GM19043 (cell line): ENCODE data around the gene IL13RA1.
"Not testable (repeated sequence)": the region's sequence is repeated elsewhere in the genome, so short reads cannot be mapped to it uniquely, and the experiment has no call there.

Experiments
- ATAC-seq: cut with Tn5 transposase; IDR thresholded peaks from one replicate; pipeline ENCODE4 v1.9.1; 2021; ENCODE audit warnings: low read depth; ENCODE audit not compliant: unreplicated experiment

The IL13RA1 gene

DNA sequence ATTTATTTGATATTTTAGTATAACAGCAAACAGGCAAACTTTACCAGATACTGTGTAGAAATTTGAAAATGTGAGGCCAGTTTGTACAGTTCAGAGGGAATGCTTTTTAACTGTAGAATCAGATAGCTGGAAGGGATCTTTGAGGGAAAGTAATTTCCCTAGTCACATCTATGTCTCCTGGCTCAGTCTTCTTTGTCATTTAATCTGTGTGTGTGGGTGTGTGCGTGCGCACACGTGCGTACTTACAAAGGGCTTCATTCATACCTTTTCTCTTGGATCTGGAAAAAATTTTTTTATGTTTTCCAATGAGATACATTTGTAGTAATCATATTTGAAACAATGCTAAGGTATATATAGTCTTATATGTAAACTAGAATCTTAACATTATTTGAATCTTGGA lies 44.6 kb downstream of the IL13RA1 start:
- no peak for ATAC-seq

DNA sequence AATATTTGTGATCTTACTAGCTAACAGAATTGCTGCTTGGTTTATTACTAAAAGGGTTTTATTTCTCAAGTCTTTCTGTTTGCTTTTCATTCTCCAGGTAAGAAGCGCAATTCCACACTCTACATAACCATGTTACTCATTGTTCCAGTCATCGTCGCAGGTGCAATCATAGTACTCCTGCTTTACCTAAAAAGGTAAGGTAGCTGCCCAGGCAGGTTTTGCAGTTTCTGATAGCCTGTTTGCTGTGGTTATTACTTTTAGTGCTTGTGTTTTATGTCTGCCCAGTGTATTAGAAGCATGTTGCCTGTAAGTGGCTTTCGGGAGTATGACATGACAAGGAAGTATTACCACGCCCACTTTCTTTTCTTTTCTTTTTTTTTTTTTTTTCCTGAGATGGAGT lies 46.4 kb downstream of the IL13RA1 start:
- ATAC-seq, result no peak

DNA sequence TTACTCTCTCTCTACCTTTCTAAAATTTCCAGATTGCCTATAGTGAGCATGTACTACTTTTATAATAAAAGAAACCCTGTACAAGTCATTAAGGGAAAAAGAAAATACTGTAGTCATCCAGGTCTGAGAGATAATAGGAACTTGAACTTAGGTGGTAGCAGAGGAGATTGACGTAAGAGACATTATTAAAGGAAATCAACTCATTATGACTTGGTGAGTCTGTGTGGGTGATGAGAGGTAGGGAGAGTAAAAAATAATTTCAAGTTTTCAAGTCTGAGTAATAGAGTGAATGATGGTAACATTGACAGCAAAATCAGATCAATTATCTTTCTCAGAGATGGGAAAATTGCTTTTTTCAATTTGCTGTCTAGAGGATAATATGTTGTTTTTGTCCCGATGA lies 52.2 kb downstream of the IL13RA1 start:
- no peak for ATAC-seq

DNA sequence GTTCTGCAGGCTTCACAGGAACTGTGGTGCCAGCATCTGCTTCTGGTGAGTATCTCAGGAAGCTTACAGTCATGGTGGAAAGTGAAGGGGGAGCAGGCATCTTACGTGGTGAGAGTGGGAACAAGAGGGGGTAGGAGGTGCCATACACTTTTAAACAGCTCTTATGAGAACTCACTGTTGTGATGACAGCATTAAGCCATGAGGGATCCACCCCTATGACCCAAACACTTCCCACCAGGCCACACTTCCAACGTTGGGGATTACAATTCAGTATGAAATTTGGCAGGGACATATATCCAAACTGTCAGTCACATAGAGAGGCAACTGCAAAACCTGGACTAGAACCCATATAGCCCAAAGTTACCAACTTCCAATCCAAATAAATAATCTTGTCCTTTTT lies 53.1 kb downstream of the IL13RA1 start:
- no peak for ATAC-seq

DNA sequence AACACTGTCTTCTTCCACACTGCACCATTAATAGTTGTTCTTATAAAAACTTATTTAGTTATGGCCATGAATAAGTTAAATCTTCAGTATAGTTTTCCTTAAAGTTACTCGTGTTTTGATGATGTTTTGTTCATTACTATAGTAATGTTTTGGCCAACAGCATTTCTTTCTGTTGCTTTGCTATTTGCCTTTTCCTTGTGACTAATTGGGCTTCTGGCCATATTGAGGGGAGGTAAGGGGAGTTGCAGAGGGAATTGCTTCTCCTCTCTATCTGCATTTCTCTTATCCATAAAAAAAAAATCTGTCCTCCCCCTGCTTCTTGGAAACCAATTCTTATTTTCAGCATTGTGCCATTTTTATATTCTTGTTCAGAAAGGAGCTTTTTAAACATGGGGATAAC lies 53.5 kb downstream of the IL13RA1 start:
- no peak for ATAC-seq

DNA sequence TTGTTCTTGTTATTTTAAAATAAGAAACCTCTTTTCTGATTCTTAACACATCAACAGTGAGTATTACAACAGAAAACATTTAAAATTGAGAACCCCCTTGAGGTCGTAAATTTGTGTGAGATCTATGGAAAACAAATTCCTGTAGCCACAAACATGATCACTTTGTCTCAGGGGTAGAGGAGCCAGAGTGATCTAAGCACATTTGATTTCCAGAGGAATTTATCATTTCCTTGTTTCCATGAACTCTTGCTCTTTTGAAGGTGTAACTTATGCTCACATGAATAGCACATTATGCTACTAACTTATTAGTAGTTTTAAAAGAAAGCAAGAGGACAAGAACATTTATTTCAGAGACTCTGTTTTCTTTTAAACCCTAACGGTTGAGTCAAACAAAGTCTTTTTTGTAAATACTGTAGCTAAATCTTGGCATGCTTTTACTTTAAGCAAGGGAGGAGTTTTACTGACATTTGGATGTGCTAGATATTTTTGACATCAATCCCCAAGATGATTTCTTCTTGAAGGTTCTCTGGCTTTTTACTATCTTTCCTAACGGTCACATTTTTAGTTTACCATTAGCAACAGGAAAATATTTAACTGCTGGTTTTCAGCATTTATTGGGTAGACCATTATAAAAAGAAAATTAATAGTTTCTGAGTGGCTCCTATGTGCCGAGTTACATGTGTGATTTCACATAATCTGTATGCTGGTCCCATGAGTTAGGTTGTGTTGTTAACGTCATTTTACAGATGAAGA lies 68.3 kb downstream of the IL13RA1 start:
- no peak for ATAC-seq

DNA sequence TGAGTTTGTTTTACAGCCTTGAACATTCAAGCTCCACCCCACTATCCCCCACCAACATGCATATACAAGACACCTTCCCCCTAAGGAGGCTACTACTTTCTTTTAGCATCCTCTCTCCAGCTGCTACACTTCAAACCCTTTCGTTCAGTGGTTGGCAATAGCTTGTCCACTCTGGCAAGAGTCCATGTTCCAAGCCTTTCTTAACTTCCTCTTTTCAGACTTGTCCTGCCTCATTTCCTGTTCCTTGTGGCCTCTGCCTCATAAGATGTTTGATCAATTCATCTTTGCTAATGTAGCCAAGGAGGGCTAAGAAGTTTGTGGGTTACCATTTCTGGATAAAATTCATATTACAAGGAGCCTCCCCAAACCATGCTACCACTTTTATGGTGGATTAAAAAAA lies 75.5 kb downstream of the IL13RA1 start:
- no peak for ATAC-seq

DNA sequence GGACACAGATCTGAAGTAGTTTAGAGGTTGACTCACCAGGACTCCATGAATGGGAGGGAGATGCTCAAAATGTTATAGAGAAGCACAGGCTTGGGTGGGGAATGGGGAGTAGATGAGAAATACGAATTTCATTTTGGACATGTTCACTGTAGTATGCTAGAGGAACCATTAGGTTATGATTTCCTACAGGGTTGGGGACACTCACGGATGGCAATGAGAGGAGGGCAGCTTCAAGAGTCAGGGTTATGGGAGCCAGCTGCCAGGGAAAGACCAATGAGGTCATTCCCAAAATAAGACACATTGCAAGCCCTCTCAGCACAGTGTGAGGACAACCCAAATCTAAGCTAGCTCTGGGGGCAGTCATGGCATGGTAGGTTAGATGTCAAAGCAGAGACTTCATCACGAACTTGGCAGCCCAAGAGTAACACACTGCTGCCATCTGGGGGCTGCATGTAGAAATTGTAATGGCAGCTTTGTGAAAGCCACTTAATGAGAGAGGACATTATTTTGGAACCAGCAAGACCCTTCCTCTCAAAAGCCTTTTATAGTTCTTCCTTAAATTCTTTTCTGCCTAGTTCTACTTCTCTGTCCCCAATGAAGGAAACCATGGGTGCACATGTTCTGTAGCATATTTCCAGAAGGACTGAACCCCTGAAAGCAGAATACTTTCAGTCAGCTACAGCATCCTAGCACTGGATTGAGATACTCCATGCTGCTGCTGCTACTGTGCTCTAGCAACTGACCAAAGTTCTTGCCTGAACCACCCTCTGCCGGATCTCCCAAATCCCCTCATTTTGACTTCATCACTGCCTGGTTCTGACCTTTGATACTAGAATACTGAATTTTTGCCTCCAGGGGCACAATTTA lies 80.0 kb downstream of the IL13RA1 start:
- ATAC-seq, result no peak

DNA sequence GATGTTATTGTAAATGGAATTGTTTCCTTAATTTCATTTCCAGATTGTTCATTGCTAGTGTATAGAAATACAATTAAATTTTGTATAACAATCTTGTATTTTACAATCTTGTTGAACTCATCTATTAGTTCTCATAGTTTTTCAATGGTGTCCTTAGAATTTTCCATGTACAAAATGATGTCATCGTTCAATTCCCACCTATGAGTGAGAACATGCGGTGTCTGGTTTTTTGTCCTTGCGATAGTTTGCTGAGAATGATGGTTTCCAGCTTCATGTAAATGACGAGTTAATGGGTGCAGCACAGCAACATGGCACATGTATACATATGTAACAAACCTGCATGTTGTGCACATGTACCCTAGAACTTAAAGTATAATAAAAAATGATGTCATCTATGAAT lies 89.9 kb downstream of the IL13RA1 start:
- not testable (repeated sequence) for ATAC-seq

DNA sequence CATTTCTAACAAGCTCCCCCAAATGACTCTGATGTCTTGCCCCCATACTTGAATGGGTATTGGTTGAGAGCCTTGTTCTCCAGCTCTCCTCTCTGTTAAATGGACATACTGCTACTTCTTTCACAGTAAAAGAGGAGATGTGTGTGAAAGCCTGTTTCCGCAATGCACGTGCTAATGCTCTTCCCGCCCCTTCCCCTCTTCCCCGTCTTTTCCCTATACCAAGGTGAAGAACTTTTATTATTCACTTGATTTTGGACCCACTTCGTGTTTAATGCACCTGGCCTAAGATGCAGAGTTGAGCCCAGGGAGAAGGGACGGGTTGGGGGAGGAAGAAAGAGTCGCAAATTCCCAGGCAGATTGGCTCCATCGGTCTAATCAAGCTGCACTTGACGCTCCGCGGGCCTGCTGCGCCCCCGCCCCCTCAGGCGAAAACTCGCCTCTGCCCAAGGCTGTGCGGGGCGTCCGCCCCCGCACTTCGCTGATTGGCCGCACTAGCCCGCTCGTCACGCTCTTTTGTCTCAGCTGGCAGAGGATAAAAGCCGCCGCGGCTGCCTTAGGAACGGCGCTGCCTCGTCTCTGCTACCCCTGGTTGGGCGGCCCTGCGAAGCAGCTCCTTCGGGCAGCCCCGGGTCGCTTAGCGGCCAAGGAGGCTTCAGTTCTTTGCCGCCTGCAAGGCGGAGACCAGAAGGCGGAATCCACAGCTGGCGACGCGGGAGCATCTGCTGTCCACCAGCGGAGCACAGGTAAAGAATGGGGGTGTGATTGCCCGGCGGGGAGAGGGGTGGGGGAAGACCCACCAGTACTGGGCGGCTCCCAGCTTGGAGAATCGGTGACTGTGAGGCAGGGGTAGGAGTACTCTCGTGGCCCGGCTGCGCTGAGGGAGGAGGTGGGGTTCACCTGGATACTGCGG lies 96.1 kb downstream of the IL13RA1 start, which contains the start of gene ZCCHC12:
ZCCHC12 (plus strand) TSS at position 562 of the 910 bp plus-strand sequence. CDS start 1,421 bp downstream, outside the sequence.
- no peak for ATAC-seq

DNA sequence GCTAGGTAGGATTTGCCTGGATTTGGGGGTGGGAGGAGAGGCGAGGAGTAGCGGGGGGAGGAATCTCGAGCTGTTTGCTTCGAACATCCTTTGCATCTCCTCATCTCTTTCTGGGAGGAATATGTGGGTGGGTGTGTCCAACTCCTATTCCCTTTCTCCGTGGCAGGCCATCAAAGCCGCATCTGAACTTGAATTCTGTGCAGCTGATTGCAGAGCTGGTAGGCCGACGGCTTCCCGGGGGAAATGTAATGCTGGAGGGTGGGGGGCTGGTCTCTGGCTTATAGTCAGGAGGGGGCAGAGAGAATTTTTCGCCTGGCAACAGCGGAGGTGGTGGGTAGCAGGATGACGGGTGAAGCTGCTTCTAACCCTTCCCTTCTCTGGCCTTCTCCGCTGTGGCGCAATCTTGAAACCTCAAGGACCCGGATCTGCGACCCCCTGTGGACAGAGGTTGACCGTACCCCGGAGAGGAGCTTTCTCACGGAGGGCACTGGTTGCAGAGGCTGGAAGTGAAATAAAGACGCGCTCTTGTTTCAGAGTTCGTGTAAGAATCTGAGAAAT lies 96.8 kb downstream of the IL13RA1 start:
- no peak for ATAC-seq

DNA sequence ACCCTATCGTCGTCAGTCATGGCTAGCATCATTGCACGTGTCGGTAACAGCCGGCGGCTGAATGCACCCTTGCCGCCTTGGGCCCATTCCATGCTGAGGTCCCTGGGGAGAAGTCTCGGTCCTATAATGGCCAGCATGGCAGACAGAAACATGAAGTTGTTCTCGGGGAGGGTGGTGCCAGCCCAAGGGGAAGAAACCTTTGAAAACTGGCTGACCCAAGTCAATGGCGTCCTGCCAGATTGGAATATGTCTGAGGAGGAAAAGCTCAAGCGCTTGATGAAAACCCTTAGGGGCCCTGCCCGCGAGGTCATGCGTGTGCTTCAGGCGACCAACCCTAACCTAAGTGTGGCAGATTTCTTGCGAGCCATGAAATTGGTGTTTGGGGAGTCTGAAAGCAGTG lies 97.8 kb downstream of the IL13RA1 start:
- no peak for ATAC-seq

DNA sequence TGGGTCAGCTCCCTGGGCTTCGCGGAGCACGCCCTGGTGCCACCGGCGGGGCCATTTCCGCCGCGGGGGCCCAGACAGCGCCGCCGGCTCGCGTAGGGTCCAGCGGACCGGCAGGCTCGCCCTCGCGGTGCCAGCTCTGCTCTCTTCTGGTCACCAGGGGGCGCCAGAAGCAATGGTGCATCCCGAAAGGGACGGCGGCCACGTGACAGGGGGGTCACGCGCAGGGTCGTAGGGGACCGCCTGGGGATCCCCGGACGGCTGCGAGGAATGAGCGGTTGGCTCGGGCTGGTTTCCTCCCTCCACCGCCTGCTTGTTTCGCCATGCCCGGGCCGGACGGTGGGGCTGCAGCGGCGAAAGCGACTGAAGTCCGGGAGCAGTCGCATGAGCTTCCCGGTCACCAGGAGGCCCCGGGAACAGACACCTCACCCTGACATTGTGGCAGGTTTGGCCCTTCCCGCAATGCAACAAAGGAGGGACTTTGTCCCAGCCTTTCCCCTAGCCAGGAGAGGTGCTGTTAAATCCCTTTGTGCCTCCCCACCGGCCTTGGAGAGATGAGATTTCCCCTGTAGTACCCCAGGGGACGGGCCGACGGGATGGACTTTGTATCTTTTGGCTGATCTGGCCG lies 112.0 kb downstream of the IL13RA1 start:
- peak; percentile 74 for ATAC-seq
